Transverse colon (tissue), 4 donors: ENCODE data around the gene CHTF18. TPM values are rescaled to one million over a fixed set of nuclear protein-coding genes. Genes with fewer than 3 reads are reported as not detected.

Experiments
- DNase-seq: peaks from one replicate; pipeline ENCODE4 v3.0.0-alpha.2; 2019
- H3K27ac ChIP-seq, 4 donors: fragments of 200-600 bp; sonication (generic); 2 replicates each; pipeline ENCODE4 v1.5.1; 2016 to 2018; ENCODE audit warnings: inconsistent platforms in 4 of 4
- H3K27me3 ChIP-seq: fragments of 200-600 bp; sonication (generic); 2 replicates; pipeline ENCODE4 v1.5.1; 2017; ENCODE audit warnings: inconsistent platforms
- H3K36me3 ChIP-seq, 4 donors: fragments of 200-600 bp; sonication (generic); 2 replicates each; pipeline ENCODE4 v1.5.1; 2017 to 2019; ENCODE audit warnings: inconsistent platforms in 4 of 4
- H3K4me1 ChIP-seq, 4 donors: fragments of 200-600 bp; sonication (generic); 2 replicates each; pipeline ENCODE4 v1.5.1; 2017 to 2020; ENCODE audit warnings: inconsistent platforms in 4 of 4
- H3K4me3 ChIP-seq, 4 donors: fragments of 200-600 bp; sonication (generic); 1 replicate in 1 of 4; 2 replicates in 3 of 4; pipeline versions ENCODE4 v1.5.1 to v1.6.1; 2017 to 2019; ENCODE audit warnings: inconsistent platforms in 4 of 4
- H3K9me3 ChIP-seq, 2 donors: fragments of 200-600 bp; sonication (generic); 2 replicates each; pipeline ENCODE4 v1.5.1; 2017 to 2019; ENCODE audit warnings: inconsistent platforms in 2 of 2
- EP300 ChIP-seq: sonication (generic); formaldehyde crosslinking; IDR thresholded peaks from one replicate; pipeline ENCODE4 v1.6.1; 2017; ENCODE audit warnings: antibody characterized with exemption, low read depth
- POLR2A ChIP-seq: fragments of 450-650 bp; IDR thresholded peaks from one replicate; pipeline ENCODE4 v1.6.1; 2016; ENCODE audit warnings: antibody characterized with exemption, mild to moderate bottlenecking, moderate library complexity
- POLR2AphosphoS5 ChIP-seq, 3 donors: sonication (generic); formaldehyde crosslinking; IDR thresholded peaks; one replicate each; pipeline ENCODE4 v1.6.1; 2016; ENCODE audit warnings: antibody characterized with exemption in 3 of 3
- WGBS, 2 donors: methylation state at CpG; one replicate each; pipeline ENCODE4 v1.1.5; 2018; ENCODE audit warnings: low coverage in 1 of 2; 5-methylcytosine and 5-hydroxymethylcytosine counted together
- in situ Hi-C, 4 donors: fragments of 200-750 bp; cut with MboI; loops; one replicate each; pipeline versions ENCODE4 v1.15.0 to v1.15.1; 2017; ENCODE audit warnings: low sequenced_read_pairs in 3 of 4, low pct_ligation_motif_present in 1 of 4, low pct_unique_long_range_greater_than_20kb in 1 of 4
- intact Hi-C: fragments of 100-400 bp; cut with DNase I; formaldehyde crosslinking; loops from one replicate; pipeline ENCODE4 v1.15.1; 2023; ENCODE audit warnings: low total_unique reads
- total RNA-seq, 4 donors: library from RNA; depleted of rRNA; stranded (reverse); fragments of >200 nt; gene quantifications; one replicate each; pipeline ENCODE4 v1.1.0, GENCODE V29; 2016
- TF ChIP-seq, protein P1 (sequence below), 5 experiments: fragments of 200-600 bp in 3 of 5; fragments of 450-650 bp in 2 of 5; sonication (generic) in 3 of 5; IDR thresholded peaks; 1 replicate in 2 of 5; 2 replicates in 3 of 5; pipeline ENCODE4 v1.5.1; 2016 to 2017; ENCODE audit warnings: antibody characterized with exemption in 5 of 5, inconsistent platforms in 3 of 5, mild to moderate bottlenecking in 2 of 5, moderate library complexity in 1 of 5

CHTF18 gene
- total RNA-seq, 4 donors from 2014 or later, result 4.6 to 33.4 (median 12.9) TPM

DNA sequence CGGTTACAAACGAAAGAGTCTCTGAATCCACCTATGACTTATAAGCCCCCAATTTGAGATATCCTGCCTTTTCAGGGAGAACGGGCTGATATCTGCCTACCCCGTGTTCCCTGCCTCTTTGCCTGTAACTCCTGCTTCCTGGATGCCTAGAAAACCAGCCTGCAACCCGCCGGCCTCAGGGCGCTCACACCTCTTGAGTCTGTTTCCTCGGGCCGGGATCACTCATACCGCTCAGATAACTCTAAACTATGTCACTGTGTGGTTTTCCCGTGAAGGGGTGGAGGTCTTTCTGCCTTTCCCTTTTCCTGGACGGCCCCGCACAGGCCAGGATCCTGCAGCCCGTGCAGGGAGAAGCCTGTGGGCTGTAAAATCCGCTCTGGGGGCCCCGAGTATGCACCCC lies 10.6 kb upstream of the CHTF18 start:
- Histone ChIP-seq H3K27ac (no peak overlapping the region), H3K36me3 (no peaks in the 10 kb centered on the region), H3K27me3 (peaks cover 73% of the 10 kb centered on the region), H3K4me3 (no peak overlapping the region), H3K9me3 (no peaks in the 10 kb centered on the region), H3K4me1 (no peaks in the 10 kb centered on the region)
- in situ Hi-C loops, result no loop called here
- TF ChIP-seq, protein P1, sequence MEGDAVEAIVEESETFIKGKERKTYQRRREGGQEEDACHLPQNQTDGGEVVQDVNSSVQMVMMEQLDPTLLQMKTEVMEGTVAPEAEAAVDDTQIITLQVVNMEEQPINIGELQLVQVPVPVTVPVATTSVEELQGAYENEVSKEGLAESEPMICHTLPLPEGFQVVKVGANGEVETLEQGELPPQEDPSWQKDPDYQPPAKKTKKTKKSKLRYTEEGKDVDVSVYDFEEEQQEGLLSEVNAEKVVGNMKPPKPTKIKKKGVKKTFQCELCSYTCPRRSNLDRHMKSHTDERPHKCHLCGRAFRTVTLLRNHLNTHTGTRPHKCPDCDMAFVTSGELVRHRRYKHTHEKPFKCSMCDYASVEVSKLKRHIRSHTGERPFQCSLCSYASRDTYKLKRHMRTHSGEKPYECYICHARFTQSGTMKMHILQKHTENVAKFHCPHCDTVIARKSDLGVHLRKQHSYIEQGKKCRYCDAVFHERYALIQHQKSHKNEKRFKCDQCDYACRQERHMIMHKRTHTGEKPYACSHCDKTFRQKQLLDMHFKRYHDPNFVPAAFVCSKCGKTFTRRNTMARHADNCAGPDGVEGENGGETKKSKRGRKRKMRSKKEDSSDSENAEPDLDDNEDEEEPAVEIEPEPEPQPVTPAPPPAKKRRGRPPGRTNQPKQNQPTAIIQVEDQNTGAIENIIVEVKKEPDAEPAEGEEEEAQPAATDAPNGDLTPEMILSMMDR (IDR thresholded peaks at IDR 0.05), result no peak
- WGBS, 2 donors, result 21% methylated on average over 16 of the region's 16 CpGs; no CpG with 5 or more reads in 1 of the 2 donors
- DNase-seq, result no peak
- intact Hi-C loops, result no loop called here

DNA sequence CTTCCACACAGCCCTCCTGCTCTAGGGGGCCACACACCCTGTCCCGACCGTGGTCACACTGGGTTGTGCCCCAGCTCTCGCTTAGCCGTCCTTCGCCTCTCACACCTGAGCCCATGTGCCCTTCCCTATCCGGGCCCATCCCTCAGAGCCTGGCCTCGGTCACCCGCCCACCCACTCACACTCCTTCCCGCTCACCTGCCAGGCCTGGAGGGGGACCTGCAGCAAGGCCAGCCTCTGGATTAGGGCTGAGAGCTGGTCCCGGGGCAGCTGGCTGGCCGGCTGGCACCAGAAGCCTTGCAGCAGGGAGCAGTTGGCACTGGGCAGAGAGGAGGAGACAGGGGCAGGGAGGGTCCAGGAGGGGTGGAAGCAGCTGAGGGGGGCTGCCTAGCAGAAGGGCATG lies 10.0 kb upstream of the CHTF18 start:
- H3K4me1 ChIP-seq, result no peaks in the 10 kb centered on the region
- no peaks in the 10 kb centered on the region for H3K36me3 ChIP-seq
- DNase-seq, result no peak
- no peaks in the 10 kb centered on the region for H3K9me3 ChIP-seq
- no peak overlapping the region for H3K4me3 ChIP-seq
- in situ Hi-C loops (no loop called here), intact Hi-C loops (no loop called here)
- H3K27me3 ChIP-seq, result peaks cover 80% of the 10 kb centered on the region
- WGBS, 2 donors, result 71% methylated on average over 11 of the region's 11 CpGs; no CpG with 5 or more reads in 1 of the 2 donors
- no peak for TF ChIP-seq POLR2AphosphoS5 (IDR thresholded peaks at IDR 0.05)
- no peak for TF ChIP-seq EP300
- H3K27ac ChIP-seq, result no peak overlapping the region

GRCh38 chr16:778909-779527 lies 9.4 kb upstream of the CHTF18 start:
- H3K27me3 ChIP-seq, result peaks cover 83% of the 10 kb centered on the region
- WGBS, 2 donors, result 76 to 90% methylated on average over 3 to 6 of the region's 6 CpGs
- intact Hi-C loops, result no loop called here
- no peak overlapping the region for H3K27ac ChIP-seq
- TF ChIP-seq, protein P1 (IDR thresholded peaks at IDR 0.05), result no peak
- TF ChIP-seq POLR2AphosphoS5 (IDR thresholded peaks at IDR 0.05) (no peak), POLR2A (no peak), EP300 (no peak)
- DNase-seq, result no peak
- in situ Hi-C loops, result no loop called here
- H3K4me1 ChIP-seq, result no peaks in the 10 kb centered on the region
- no peak overlapping the region for H3K4me3 ChIP-seq
- H3K36me3 ChIP-seq, result no peaks in the 10 kb centered on the region
- H3K9me3 ChIP-seq, result no peaks in the 10 kb centered on the region

DNA sequence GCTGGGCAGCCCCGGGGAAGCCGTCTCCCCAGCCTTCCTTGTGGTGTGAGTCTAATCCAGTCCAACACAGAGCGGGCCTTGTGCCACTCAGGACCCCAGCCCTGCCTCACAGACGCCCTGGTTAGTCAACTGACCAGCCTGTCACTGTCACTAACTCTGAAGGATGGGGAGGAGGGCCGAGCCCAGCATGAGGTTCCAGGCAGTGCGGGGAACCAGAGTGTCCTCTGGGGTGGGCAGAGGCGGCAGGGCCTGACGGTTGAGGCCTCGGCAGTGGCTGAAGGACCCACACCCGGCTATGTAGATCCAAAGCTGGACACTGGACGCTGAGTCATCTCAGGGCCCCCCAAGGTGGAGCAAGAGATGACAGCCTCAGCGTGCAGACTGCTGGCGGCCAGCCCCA lies 8.9 kb upstream of the CHTF18 start:
- no peak for TF ChIP-seq EP300
- TF ChIP-seq POLR2A, result no peak
- TF ChIP-seq POLR2AphosphoS5 (IDR thresholded peaks at IDR 0.05), result no peak
- TF ChIP-seq, protein P1 (IDR thresholded peaks at IDR 0.05), result no peak

GRCh38 chr16:780296-780695 lies 8.1 kb upstream of the CHTF18 start:
- no peak for DNase-seq
- no peaks in the 10 kb centered on the region for H3K9me3 ChIP-seq
- intact Hi-C loops (no loop called here), in situ Hi-C loops (loop anchor here in 1 of 4 donors (10.0 kb wide), 1 partner anchor 65 kb away; the partner anchor contains the start of gene METRN)
- no peak for TF ChIP-seq EP300
- TF ChIP-seq, protein P1 (IDR thresholded peaks at IDR 0.05), result no peak
- no peak for TF ChIP-seq POLR2A
- TF ChIP-seq POLR2AphosphoS5 (IDR thresholded peaks at IDR 0.05), result no peak
- H3K36me3 ChIP-seq, result no peaks in the 10 kb centered on the region
- no peaks in the 10 kb centered on the region for H3K4me1 ChIP-seq
- H3K27ac ChIP-seq, result no peak overlapping the region
- WGBS, 2 donors, result 88% methylated on average over 16 of the region's 16 CpGs; no CpG with 5 or more reads in 1 of the 2 donors
- H3K27me3 ChIP-seq, result peaks cover 73% of the 10 kb centered on the region
- H3K4me3 ChIP-seq, result no peak overlapping the region

More for the DNA sequence above, 8.9 kb upstream of the CHTF18 start:
- no peaks in the 10 kb centered on the region for H3K4me1 ChIP-seq
- WGBS, 2 donors, result 70% methylated on average over 11 of the region's 13 CpGs; no CpG with 5 or more reads in 1 of the 2 donors
- DNase-seq, result no peak
- H3K9me3 ChIP-seq, result no peaks in the 10 kb centered on the region
- no peak overlapping the region for H3K27ac ChIP-seq
- H3K27me3 ChIP-seq, result peaks cover 78% of the 10 kb centered on the region
- no peaks in the 10 kb centered on the region for H3K36me3 ChIP-seq
- H3K4me3 ChIP-seq, result no peak overlapping the region
- in situ Hi-C loops (no loop called here), intact Hi-C loops (no loop called here)
